ENCODE measurements around the gene OR5K3.

DNA sequence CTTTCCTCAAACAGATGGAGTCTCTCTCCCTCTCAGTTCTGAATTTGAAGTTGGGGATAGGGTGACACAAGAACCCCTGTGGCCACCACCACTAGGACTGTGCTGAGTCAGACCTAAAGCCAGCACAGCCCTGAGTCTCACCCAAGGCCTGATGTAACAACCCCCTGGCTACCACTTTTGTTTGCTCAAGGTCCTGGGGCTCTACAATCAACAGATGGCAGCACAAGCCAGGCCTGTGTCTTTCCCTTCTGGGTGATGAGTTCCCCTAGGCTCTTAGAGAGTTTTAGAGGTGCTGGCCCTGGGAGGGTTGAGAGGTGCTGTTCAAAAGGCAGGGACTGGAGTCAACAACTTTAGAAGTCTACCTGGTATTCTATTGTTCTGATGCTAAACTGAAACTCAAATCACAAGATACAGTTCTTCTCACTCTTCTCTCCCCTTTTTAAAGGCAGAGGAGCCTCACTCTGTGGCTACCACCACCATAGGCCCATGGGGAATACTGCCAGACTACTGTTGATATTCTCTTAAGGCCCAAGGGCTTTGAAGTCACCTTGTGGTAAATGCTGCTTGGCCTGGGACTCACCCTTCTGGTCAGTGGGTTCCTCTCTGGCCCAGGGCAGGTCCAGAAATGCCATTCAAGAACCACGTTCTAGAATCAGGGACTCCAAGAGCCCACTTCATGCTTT is 30.3 kb upstream of the OR5K3 start:
- no peak for TF ChIP-seq POLR2A (IDR thresholded peaks at IDR 0.05)
- no peak for TF ChIP-seq CTCF (IDR thresholded peaks at IDR 0.05)

Data from heart left ventricle (tissue), 13 donors.